HG02938 (cell line): Measurements from ENCODE around the gene OR2B2.

Experiments used
- ATAC-seq: cut with Tn5 transposase; IDR thresholded peaks from one replicate; pipeline ENCODE4 v1.9.1; 2021; ENCODE audit warnings: mild to moderate bottlenecking, moderate library complexity; ENCODE audit not compliant: unreplicated experiment

Gene OR2B2

DNA sequence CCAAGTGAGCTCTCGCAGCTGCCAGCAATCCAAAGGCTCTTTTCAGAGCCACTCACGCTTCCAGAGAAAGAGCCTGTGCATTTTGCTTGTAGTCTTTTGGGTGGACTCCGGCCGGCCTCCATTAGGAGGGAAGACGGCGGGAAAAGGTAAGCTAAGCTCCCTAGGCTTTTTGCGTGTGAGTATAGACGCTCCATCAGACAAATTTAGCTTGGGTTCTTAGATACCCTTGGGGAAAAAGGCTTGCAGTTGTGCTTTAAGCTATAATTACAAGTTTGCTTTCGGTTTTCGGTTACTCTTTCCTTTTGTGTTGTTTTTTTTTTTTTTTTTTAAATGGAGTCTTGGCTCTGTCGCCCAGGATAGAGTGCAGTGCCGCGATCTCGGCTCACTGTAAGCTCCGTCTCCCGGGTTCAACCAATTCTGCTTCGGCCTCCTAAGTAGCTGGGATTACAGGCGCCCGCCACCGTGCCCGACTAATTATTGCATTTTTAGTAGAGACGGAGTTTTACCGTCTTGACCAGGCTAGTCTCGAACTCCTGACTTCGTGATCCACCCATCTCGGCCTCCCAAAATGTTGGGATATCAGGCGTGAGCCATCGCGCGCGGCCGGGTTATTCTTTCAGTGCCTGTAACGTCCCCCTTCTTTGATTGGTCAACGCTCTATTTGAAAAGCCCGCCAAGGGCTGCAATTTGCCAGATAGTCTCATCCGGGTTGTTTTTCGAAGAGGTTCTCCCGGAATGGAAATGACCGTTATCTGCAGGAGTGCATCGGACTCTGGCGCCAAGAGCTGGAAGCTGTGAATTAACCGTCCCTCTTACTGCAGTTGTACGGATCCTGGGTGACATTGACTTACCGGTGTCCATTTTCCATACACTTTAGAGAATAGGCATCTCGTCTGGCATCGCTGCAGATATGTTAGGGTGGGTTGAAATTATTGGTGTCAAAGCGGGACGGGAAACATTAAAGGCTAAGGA, 18.1 kb downstream of the OR2B2 start:
- ATAC-seq: no peak

DNA sequence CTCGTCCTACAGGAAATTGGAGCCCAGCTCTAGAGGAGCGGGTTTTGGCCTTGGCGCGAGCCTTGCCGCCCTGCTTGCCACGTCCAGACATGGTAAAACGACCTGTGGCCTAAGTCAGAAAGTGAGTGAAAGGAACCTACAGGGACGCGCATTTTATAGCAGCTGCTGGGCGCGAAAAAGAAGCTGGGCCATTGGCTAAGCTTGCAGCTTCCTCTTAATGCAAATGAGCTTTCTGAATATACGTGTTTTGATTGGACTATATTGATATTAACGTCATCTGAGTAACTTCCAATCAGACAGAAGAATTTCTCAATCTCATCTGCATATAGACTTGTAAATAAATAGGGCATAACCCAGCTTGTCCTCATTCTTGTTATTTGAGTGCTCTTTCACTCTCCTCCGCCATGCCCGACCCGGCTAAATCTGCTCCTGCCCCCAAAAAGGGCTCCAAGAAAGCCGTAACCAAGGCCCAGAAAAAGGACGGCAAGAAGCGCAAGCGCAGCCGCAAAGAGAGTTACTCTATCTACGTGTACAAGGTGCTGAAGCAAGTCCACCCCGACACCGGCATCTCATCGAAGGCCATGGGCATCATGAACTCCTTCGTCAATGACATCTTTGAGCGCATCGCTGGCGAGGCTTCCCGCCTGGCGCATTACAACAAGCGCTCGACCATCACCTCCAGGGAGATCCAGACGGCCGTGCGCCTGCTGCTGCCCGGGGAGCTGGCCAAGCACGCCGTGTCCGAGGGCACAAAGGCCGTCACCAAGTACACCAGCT, 18.9 kb downstream of the OR2B2 start:
- ATAC-seq: peak; percentile 48

DNA sequence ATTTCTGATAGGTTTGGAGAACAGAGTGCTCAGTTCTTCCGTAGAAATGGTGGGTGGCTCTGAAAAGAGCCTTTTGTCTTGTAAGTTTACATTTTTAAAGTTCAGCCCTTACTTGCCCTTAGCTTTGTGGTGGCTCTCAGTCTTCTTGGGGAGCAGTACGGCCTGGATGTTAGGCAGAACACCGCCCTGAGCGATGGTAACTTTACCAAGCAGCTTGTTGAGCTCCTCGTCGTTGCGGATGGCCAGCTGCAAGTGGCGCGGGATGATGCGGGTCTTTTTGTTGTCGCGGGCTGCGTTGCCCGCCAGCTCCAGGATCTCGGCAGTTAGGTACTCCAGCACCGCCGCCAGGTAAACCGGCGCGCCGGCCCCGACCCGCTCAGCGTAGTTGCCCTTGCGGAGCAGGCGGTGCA, 19.5 kb downstream of the OR2B2 start:
- no peak for ATAC-seq

- ATAC-seq: no peak
These were observed 20.8 kb downstream of the OR2B2 start for GRCh38 chr6:27891320-27891875.

DNA sequence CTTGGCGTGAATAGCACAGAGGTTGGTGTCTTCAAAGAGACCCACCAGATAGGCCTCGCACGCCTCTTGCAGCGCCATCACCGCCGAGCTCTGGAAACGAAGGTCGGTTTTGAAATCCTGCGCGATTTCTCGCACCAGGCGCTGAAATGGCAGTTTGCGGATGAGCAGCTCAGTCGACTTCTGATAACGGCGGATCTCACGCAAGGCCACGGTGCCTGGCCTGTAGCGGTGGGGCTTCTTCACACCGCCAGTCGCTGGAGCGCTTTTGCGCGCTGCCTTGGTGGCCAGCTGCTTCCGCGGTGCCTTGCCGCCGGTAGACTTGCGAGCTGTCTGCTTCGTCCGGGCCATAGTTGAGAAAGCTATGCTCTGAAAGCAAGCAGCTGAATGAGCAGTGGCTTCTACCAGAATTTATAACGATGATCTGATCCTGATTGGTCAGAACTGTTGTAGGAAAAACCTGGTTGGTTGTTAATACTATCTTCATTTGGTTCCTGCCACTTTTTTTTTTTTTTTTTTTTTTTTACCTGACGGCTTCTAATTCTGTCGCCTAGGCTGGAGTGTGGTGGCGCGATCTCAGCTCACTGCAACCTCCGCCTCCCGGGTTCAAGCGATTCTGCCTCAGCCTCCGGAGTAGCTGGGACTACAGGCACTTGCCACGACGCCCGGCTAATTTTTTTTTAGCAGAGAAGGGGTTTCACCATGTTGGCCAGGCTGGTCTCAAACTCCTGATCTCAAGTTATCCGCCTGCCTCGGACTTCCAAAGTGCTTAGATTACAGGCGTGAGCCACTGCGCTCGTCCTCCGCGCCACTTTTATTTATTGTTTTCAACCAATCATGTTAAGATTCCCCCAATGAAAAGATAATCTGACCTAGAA, 21.5 kb downstream of the OR2B2 start:
- peak; percentile 43 for ATAC-seq

- no peak for ATAC-seq
These were observed 22.4 kb downstream of the OR2B2 start for GRCh38 chr6:27889628-27890444.

DNA sequence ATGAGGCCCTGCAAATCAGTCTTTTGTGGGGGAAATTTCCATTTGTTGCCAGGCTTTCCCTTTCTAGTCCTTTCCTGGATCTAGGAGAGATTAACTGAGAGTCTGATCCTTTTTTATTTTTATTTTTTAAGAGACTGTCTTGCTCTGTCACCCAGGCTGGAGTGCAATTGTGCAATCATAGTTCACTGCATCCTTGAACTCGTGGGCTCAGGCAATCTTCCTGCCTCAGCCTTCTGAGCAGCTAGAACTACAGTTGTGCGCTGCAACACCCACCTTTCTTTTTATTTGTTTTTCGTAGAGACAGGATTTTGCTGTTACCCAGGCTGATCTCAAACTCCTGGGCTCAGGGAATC, 22.9 kb downstream of the OR2B2 start:
- no peak for ATAC-seq

- no peak for ATAC-seq
These were observed 23.6 kb downstream of the OR2B2 start for GRCh38 chr6:27888566-27888965.

DNA sequence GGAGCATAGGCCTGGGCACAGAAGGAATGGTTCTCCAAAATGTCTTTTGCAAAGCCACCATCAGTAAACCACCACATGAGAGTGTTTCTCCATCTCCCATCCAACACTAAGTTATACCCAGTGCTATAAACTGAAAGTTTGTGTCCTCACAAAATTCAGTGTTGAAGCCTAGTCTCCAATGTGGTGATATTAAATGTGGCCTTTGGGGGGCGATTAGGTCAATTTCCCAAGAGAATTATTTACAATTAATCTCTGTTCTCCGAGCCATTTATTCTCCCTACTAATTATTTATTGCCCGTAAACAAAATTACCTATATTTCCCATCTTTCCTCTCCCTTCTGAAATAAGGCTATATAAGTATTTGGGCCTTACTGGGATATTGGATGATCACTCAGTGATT, 26.1 kb downstream of the OR2B2 start:
- ATAC-seq: no peak

GRCh38 chr6:27883136-27883535, 29.1 kb downstream of the OR2B2 start:
- ATAC-seq: no peak

DNA sequence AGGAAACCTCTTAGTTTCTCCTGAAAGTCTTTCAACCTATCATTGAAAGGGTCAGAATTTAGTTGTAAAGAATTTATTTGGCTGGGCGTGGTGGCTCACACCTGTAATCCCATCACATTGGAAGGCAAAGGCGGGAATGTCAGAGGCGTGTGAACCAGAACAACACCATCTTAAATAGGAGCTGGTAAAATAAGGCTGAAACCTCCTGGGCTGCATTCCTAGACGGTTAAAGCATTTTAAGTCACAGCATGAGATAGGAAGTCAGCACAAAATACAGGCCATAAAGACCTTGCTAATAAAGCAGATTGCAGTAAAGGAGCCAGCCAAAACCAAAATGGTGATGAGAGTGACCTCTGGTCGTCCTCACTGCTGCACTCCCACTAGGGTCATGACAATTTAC, 29.6 kb downstream of the OR2B2 start:
- no peak for ATAC-seq

GRCh38 chr6:27879837-27880236, 32.4 kb downstream of the OR2B2 start:
- no peak for ATAC-seq

DNA sequence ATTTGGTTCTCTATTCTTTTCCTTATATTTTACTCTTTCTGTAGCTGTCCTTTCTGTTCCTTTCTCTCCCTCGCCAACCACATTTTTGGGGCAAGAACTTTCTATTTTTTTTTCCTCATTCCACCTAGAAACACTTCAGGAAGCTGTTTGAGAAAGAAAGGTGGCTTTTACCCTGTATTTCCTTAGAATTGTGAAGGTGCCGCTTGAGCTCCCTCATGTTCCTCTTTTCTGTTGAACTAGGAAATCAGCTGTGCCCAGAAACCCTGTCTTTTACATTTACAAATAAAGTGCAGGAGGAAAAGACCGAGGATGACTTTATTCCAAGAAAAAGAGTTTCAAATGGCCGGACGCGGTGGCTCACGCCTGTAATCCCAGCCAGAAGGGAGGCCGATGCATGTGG, 38.2 kb downstream of the OR2B2 start:
- ATAC-seq: no peak

GRCh38 chr6:27873021-27873940, 38.9 kb downstream of the OR2B2 start:
- peak; percentile 26 for ATAC-seq

DNA sequence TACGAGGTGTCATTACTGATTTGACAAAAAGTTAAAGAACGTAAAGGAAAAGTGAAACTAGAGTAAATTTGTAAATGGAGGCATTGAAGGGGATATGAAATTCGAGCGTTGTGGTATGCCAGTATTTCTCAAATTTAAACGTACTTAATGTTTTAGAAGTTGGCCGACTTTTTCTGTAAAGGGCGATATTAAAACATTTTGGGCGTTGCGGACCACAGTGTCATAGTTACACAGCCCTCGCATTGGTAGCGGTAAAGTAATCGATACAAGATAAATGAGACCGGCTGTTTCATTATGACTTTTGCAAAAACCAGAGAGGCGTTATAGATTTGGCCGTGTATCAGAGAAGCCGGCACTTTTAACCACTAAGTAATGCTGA, 39.6 kb downstream of the OR2B2 start:
- ATAC-seq: peak; percentile 27

GRCh38 chr6:27871924-27872638, 40.1 kb downstream of the OR2B2 start:
- peak; percentile 54 for ATAC-seq

GRCh38 chr6:27870291-27870870, 41.8 kb downstream of the OR2B2 start:
- ATAC-seq: no peak

- no peak for ATAC-seq
These were observed 43.9 kb downstream of the OR2B2 start for GRCh38 chr6:27868311-27868710.
